Glomerular visceral epithelial cell (primary cell): ENCODE results near the gene CEP112.
"Not testable (repeated sequence)": the region's sequence is repeated elsewhere in the genome, so short reads cannot be mapped to it uniquely, and the experiment has no call there.

Experiments
- DNase-seq: peaks from one replicate; pipeline ENCODE4 v3.0.0-alpha.2; 2016; ENCODE audit errors: extremely low spot score

The CEP112 gene

DNA sequence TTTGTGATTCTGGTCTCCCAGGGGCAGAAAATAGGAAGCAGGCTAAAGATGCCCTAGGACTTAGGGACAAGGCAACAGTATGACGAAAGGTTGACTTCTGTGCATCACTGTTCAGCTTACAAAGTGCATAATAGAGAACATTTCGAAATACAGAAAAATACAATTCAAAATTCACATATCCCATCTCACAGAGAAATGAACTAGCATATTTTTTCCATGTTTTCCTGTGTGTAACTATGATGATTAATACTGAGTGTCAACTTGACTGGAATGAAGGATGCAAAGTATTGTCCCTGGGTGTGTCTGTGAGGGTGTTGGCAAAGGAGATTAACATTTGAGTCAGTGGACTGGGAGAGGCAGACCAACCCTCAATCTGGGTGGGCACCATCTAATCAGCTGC lies 365.4 kb downstream of the CEP112 start:
- not testable (repeated sequence) for DNase-seq

GRCh38 chr17:65824901-65825300 lies 367.0 kb downstream of the CEP112 start:
- no peak for DNase-seq

DNA sequence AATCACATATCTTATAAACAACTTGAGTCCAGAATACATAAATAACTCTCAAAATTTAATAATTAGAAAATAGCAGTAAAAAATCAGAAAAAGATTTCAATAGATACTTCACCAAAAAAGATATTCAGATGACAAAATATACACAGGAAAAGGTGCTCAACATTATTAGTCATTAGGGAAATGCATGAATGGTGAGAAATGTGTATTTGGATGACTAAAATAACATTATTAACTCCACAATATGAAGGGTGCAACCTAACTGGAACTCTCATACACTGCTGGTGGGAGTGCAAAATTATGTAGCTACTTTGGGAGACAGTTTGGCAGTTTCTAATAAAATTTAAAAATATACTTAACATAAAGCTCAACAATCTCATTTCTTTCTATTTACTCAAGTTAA lies 368.2 kb downstream of the CEP112 start:
- DNase-seq: no peak

- no peak for DNase-seq
Measured at GRCh38 chr17:65820811-65821210, 371.1 kb downstream of the CEP112 start.

DNA sequence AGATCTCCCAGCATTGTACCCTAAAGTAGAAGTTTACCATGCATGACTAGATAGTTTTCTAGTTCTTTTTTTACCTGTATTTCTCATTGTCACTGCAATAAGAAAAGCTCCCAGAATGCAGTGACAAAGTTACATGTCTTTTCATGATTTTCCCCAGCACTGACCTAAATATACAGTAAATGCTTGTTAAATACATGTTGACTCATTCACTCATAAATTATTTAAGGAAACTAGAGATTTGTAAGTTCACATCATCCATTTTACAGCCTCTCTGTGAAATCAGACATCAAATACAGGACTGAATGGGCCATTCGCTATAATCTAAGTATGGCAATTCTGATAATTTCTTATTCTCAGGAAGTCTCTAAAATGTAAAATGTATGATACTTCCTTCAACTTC lies 371.6 kb downstream of the CEP112 start:
- no peak for DNase-seq

DNA sequence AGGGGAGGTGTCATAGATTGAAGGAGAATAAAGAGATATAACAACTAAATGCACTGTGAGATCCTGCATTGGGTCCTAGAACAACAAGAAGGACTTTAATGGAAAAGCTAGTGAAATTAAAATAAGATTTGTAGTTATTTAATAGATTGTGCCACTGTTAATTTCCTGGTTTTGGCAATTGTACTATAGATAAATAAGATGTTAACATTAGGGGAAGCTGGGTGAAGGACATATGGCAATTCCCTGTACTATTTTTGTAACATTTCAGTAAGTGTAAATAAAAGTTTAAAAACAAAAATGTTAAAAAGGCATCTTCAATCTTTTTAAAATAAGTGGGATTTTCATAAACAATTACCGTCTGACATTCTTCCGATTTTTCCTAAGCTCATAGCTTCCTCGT lies 372.1 kb downstream of the CEP112 start:
- no peak for DNase-seq

GRCh38 chr17:65817951-65818350 lies 374.0 kb downstream of the CEP112 start:
- DNase-seq: no peak

- no peak for DNase-seq
Measured at GRCh38 chr17:65814418-65814817, 377.5 kb downstream of the CEP112 start.

GRCh38 chr17:65813306-65813705 lies 378.6 kb downstream of the CEP112 start:
- DNase-seq: no peak

DNA sequence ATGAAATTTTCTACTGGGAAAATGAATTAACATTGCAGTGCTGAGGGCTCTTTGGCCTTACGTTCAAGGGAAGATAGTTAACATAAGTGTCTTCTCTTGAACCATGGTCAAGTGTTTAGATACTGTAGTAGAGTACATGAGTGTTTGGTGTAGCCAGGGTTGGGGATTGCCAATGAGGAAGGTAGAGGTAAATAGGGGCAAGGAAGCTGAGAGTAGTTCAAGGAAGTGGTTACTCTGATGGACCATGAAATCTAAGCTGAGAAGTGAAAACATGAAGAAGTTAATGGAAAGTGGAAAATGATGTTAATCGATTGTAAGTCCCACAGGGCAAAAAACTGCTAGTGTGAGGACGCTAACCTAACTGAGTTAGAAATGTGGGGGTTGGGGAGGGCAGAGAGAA lies 380.9 kb downstream of the CEP112 start:
- no peak for DNase-seq

DNA sequence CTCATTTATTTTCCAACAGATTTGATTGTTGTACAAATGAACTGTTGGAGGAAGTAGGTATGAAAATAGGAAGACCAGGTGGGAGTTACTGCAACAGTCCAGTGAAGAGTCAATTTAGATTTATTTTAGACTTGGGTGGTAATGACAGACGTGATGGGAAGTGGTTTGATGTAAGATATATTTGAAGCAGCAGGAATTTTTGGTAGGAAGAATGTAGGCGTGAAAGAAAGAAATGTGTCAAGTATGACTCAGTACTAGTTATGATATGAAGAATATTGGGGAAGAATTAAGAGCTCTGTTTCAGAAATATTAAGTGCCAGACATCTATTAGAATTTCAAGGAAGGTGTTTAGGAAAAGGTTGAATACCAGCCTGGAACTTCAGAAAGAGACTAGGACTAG lies 382.6 kb downstream of the CEP112 start:
- DNase-seq: no peak

DNA sequence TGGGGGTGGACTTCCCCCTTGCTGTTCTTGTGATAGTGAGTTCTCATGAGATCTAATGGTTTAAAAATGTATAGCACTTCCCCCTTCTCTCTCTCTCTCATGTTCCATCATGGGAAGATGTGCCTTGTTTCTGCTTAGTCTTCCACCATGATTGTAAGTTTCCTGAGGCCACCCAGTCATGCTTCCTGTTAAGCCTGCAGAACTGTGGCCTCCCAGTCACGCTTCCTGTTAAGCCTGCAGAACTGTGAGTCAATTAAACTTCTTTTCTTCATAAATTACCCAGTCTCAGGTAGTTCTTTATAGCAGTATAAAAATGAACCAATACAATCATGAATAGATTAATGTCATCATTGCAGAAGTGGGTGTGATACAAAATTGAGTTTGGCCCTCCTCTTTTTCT lies 383.4 kb downstream of the CEP112 start:
- not testable (repeated sequence) for DNase-seq

DNA sequence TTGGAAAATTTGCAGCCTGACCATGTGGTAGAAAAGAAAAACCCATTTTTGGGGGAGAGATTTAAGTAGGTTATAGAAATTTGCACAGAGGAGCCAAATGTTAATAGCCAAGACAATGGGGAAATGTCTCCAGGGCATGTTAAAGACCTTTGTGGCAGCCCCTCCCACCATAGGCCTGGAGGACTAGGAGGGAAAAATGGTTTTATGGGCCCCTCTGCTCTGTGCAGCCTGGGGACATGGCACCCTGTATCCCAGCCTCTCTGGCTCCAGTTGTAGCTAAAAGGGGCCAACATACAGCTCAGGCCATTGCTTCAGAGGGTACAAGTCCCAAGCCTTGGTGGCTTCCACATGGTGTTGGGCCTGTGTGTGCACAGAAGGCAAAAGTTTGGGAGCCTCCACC lies 384.6 kb downstream of the CEP112 start:
- no peak for DNase-seq

GRCh38 chr17:65801513-65801912 lies 390.4 kb downstream of the CEP112 start:
- no peak for DNase-seq

GRCh38 chr17:65800655-65801054 lies 391.3 kb downstream of the CEP112 start:
- DNase-seq: no peak

DNA sequence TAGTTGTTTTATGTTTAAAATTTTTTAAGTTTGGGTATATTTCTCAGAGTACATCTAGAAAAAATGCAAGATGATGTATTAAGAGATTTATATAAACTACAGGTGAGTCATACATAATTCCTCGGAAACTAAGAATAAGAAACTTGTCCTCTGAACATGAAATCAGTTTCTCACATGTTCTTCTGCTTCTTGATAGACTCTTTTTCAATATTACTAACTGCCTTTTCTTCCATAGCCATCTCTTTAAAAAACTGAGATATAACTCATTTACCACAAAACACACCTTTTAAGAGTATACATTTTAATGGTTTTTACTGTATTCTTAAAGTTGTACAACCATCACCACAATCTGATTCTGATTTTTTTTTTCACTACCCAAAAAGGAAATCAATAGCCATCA lies 392.1 kb downstream of the CEP112 start:
- no peak for DNase-seq

- no peak for DNase-seq
Measured at GRCh38 chr17:65799454-65799853, 392.5 kb downstream of the CEP112 start.

GRCh38 chr17:65797809-65798208 lies 394.1 kb downstream of the CEP112 start:
- no peak for DNase-seq

- no peak for DNase-seq
Measured at GRCh38 chr17:65797101-65797500, 394.8 kb downstream of the CEP112 start.

GRCh38 chr17:65794572-65794971 lies 397.4 kb downstream of the CEP112 start:
- peak; percentile 25 for DNase-seq

- DNase-seq: no peak
Measured at GRCh38 chr17:65790241-65790640, 401.7 kb downstream of the CEP112 start.

DNA sequence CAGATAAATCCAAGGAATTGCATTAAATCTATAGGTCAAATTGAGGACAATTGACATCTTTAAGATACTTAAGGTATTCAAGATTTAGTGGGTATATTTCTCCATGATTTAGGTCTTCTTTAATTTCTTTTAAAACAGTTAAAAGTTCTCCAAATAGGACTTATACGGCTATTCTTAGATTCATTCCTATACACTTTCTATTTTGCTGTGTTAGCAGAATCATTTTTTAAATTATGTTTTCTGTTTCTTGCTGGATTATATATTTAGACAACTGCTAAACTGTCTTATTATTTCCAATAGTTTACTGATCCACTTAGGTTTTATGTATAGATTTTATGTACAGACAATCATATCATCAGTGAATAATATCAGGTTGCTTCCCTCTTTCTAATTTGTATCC lies 404.4 kb downstream of the CEP112 start:
- no peak for DNase-seq

DNA sequence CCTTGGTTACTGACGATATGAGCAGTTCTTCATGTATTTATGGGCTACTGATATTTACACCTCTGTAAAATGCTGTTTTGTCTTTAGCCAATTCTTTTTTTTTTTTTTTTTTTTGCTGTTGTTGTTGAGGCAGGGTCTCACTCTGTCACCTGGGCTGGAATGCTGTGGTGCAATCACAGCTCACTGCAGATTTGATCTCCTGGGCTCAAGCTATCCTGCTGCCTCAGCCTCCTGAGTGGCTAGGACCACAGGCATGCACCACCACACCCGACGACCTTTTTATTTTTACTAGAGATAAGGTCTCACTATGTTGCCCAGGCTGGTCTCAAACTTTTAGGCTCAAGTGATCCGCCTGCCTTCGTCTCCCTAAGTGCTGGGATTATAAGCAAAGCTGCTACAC lies 405.5 kb downstream of the CEP112 start:
- no peak for DNase-seq

- peak; percentile 77 for DNase-seq
Measured at GRCh38 chr17:65785109-65785508, 406.8 kb downstream of the CEP112 start.

DNA sequence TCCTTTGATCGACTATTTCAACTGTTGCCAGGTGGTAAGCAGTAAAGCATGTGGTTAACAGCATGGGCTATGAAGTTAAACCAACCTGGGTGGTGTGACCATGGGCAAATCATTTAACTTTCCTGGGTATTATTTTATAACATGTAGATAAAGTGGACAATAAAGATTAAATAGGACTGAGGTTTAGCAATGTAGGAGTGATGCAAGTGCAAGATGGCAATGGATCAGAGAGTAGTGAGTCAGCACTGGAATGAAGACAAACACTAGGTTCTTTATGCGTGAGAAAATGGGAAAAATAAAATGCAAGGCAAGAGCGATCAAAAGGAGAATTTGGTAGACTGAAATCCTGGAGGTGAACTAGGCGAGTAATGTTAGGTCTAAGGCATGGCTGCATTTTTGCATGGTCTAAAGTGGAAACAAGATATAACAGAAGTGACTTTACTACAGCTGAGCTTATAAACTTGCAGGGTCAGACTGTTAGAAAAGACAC lies 408.0 kb downstream of the CEP112 start:
- peak; percentile 69 for DNase-seq
